ENCODE measurements around the gene SLC9A3.

SLC9A3 gene

DNA sequence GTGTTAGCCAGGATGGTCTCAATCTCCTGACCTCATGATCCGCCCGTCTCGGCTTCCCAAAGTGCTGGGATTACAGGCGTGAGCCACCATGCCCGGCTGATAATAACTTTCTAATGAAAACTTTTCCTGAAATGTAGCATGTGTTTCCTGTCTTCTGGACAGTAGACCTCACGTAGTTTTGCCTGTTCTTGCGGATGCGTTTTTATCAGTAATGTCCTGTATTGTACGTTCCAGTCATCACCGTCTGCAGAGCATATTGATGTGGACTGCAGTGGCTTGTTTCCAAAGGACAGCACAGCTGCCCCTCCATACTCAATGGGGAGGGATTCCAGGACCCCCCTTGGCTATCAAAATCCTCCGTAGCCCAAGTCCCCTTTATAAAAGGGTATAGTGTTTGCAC, 68.4 kb downstream of the SLC9A3 start:
- no peak for DNase-seq

DNA sequence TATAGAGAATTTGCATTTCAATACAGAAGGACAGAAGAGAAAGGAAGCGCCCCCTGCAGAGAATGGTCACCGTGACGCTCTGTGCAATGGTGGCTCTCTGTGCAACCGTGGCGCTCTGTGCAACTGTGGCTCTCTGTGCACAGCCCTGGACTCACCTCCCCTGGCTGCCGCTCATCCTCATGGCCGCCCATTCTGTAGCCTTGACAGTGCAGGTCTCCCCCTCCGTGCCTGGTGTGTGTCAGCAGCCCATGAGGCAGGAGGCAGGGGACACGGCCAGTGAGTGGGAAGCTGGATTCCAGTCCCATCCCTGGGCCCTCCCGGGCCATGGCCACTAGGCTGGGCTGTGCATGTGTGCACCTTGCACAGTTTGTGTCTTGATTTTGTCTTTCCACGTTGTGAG, 69.3 kb downstream of the SLC9A3 start:
- DNase-seq, result no peak

DNA sequence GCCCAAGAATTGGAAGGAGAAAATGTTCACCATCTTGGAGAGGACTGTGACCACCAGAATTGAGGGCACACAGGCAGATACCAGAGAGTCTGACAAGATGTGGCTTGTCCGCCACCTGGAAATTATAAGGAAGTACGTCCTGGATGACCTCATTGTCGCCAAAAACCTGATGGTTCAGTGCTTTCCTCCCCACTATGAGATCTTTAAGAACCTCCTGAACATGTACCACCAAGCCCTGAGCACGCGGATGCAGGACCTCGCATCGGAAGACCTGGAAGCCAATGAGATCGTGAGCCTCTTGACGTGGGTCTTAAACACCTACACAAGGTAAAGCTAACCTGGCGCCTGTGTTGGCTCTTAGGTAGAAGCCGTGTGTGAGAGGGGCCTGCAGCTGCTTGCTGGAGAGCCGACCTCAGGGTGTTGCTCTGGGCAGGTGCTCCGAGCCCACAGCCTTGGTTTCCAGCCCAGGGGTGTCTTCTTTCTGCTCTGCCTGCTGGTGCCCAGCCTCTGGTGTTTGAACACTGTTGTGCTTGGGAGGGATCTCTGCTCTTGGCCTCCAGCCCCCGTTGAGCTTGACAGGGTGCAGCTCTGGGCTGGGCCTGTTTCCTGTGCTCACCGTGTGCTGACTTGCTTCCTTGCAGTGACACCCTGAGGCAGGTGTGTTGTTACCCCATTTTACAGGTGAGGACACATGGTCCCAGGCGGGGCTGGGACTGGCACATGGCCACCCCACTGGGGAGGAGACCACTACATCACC, 70.3 kb downstream of the SLC9A3 start:
- no peak for DNase-seq

DNA sequence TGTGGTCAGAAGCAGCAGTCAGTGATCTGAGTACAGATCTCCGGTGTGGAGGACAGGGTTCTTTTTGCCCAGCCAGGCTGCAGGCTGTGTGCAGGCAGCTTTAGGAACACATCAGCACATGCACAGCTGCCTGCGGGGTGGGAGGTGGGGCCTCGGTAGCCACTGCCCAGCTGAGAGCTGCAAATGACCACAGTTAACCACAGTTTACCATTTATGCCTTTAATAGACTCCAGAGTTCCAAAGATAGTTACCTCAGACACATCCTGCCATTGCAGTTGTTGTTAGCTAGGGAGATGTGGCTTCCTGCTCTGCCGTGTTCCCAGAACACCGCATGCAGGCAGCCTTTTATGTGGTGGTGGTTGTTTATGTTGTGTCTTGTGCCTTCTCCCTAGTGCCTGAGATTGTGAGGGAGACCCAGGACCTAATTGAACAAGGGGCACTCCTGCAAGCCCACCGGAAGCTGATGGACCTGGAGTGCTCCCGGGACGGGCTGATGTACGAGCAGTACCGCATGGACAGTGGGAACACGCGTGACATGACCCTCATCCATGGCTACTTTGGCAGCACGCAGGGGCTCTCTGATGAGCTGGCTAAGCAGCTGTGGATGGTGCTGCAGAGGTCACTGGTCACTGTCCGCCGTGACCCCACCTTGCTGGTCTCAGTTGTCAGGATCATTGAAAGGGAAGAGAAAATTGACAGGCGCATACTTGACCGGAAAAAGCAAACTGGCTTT, 71.1 kb downstream of the SLC9A3 start:
- no peak for DNase-seq

DNA sequence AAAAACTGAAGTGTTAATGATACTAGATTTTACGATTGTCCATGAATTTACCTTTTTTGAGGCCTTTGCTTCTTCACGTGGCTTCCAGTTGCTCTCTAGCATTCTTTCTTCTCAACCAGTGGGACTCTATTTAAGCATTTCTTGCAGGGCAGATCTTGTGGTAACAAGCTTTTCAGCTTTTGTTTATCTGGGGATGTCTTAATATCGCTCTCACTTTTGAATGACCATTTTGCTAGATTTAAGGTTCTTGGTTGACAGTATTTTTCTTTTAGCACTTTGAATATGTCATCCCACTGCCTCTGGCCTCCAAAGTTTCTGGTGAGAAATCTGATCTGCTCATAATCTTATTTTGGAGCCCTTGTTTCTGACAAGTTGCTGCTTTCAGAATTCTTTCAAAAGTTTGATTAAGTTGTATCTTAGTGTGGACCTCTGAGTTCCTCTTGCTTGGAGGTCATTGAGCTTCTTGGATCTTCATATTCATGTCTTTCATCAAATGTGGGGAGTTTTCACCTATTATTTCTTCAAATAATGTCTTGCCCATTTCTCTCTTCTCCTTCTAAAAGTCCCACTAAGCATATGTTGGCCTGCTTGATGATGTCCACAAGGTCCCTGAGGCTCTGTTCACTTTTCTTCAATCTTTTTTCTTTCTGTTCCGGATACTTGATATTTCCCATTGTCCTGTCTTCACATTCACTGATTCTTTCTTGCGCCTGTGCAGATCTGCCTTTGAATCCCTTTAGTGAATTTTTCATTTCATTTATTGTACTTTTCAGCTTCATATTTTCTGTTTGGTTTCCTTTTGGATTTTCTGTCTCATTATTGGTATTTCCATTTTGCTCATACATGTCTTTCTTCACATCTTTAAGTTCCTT, 72.4 kb downstream of the SLC9A3 start:
- no peak for DNase-seq

DNA sequence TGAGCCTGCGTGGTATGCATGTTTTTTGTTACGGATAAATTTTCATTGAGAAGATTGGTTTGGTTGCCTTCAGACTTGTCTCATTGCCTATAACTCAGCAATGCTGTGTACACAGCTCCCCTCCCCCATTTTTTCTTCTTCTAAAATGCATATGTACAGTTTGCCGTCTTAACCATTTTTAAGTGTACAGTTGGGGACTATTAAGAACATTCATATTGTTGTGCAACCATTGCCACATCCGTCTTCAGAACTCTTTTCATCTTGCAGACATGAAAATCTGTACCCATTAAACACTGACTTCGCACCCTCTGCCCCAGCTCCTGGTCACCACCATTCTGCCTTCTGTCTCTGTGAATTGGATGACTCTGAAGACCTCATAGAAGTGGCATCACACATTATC, 75.1 kb downstream of the SLC9A3 start:
- no peak for DNase-seq

DNA sequence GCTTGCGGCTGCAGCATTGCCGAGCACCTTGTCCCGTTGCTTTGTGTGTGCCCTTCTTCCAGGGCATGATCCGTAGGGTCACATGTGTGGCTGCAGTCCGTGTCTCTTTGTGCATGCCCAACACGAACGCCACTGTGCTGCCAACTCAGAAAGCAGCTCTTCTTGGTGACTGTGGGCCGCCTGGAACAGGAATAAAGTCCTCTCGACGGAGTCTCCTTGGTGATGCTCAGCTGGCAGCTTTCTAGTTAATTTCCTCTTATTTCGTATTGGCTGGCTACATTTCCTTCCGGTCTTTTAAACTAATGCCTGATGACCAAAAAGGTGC, 75.5 kb downstream of the SLC9A3 start:
- DNase-seq, result no peak

DNA sequence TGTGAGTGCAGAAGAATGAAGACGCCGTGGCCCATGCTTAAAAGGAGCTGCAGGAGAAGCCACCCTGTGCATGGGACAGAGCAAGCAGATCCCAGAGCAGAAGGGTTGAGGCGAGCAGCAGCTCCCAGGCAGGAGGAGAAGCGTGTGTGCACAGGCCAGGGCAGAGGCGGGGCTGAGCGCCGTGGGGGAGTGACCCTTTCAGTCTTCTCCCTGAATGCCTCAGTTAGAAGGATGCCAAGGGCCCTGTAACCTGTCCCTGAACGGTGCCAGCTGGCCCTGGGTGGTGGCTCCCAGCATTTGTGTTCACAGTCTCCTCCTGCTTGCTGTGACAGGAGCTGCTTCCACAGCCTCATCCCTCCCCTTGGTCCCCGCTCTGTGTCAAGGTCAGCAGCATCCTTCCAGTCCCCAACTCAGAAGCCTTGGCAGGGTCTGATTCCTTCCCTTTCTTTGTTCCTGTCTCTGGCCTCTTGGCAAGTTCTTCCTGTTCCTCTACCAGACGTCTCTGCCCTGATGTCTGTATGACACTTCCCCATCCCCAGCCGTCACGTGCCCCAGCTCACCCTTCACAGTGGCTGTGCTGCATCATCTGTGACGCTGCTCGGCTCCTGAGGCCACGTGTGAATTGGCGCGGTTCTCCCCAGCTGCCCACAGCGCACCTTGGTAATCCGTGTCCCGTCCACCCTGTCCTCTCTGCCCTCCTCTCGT, 76.0 kb downstream of the SLC9A3 start:
- no peak for DNase-seq

DNA sequence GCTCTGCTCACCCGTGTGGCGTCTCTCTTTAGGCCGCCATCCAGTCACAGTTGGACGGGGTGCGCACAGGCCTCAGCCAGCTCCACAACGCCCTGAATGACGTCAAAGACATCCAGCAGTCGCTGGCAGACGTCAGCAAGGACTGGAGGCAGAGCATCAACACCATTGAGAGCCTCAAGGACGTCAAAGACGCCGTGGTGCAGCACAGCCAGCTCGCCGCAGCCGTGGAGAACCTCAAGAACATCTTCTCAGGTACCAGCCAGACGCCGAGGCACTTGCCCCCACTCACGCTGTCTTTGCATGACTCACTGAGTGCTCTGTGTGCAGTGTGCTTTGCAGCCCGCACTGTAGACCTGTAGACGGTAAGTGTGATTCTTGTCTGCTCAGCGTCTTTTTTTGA, 76.7 kb downstream of the SLC9A3 start:
- DNase-seq, result no peak

DNA sequence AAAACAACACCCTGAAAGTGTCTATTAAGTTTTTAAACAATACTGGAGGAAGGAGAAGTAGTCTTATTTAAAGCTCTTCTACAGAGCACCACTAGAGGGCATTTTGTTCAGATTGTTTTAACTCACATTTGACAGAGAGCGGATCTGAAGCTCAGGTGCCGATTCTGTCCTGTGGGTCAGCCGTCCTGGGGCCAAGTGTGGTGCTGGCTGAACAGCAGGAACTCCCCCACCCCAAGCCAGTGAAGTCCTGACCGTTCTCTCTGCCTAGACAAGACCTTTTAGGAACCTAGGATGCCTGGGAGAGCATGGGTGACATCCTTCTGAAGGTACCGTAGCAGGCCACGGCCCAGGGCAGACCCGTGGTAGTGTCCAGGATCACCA, 77.4 kb downstream of the SLC9A3 start:
- no peak for DNase-seq

DNA sequence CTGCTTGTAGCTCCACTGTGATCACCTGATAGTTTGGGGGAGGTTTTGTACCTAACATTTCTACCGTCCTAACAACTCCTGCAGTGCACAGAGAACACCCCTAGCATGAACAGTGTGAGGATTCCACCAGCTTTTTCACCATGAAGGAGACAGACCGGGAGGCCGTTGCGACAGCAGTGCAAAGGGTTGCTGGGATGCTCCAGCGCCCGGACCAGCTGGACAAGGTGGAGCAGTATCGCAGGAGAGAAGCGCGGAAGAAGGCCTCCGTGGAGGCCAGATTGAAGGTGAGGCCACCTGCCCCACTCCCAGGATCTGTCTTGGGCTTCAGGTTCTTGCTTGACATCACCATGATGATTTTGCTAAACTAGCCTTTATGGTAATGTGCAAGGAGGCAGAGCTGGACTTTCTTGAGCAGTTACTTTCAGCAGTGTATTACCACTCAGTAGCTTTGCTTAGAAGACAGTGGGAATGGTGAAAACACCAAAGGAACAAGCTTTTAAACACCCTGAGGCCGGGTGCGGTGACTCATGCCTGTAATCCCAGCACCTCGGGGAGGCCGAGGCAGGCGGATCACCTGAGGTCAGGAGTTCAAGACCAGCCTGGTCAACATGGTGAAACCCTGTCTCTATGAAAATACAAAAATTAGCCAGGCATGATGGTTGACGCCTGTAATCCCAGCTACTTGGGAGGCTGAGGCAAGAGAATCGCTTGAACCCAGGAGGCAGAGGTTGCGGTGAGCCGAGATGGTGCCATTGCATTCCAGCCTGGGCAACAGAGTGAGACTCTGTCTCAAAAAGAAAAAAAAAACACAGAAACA, 78.0 kb downstream of the SLC9A3 start:
- DNase-seq, result no peak

DNA sequence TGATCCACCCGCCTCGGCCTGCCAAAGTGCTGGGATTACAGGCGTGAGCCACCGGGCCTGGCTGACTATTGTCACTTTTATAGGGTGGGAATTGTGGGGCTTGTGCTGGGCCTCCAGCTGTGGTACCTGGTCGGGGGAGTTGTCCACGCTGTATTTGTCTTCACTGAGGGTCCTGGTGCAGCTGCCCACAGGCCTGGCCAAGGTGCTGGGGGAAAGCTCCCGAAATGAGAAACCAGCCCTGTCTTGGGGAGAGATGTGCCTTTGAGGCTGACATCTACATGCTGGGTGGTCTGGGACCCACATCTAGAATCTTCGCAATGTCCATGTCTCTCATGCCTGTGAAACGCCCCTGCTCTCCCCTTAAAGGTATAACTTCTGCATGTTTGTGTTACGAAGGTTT, 78.7 kb downstream of the SLC9A3 start:
- DNase-seq, result no peak

DNA sequence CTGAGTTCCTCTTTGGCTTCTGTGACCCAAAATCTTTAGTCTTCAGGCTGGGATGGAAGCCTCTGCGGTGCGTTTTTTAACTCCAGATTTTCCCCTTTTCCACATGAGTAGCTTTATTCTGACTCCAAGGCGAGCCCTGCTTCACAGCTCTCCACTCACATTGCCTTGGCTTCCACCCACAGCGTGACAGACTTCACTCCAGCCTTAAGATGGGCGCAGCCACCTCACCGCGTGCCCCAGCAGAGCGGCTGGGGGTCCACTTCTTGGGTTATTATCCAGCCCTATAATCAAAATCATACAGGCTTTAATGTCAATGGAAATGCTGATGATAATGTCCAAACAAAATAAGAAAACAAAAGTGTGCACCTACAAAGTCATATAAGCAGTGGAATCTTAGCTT, 80.0 kb downstream of the SLC9A3 start:
- DNase-seq, result no peak

DNA sequence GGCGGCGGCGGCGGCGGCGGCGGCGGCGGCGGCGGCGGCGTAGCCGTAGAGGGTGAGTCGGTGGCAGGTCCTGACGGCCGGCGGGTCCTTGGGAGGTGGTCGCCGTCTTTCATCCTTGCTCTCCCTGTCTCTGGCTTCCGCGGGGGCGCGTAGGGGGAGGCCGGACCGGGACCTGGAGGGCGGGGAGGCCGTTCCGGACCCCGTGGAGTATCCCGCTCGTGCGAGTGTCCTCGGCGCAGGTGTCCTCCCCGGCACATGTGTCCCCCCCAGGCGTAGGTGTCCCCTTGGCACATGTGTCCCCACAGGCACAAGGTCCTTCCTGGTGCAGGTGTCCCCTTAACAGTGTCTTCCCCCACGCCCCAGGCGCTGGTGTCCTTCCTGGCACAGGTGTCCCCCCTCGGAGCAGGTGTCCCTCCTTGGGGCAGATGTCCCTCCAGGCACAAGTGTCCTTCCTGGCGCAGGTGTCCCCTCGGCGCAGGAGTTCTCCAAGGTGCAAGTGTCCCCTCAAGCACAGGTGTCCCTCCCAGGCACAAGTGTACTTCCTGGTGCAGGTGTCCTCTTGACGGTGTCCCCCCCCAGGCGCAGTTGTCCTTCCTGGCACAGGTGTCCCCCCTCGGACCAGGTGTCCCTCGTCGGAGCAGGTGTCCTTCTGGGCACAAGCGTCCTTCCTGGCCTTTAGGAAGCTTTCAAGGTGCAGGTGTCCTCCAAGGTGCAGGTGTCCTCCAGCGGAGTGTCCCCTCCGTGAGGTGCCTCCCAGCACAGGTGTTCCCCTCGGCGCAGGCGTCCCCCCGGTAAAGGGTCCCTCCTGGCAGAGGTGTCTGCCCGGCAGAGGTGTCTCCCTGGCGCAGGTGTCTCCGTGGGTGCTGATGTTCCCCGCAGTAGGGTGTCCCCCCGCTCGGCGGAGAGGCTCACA, 80.8 kb downstream of the SLC9A3 start:
- no peak for DNase-seq

DNA sequence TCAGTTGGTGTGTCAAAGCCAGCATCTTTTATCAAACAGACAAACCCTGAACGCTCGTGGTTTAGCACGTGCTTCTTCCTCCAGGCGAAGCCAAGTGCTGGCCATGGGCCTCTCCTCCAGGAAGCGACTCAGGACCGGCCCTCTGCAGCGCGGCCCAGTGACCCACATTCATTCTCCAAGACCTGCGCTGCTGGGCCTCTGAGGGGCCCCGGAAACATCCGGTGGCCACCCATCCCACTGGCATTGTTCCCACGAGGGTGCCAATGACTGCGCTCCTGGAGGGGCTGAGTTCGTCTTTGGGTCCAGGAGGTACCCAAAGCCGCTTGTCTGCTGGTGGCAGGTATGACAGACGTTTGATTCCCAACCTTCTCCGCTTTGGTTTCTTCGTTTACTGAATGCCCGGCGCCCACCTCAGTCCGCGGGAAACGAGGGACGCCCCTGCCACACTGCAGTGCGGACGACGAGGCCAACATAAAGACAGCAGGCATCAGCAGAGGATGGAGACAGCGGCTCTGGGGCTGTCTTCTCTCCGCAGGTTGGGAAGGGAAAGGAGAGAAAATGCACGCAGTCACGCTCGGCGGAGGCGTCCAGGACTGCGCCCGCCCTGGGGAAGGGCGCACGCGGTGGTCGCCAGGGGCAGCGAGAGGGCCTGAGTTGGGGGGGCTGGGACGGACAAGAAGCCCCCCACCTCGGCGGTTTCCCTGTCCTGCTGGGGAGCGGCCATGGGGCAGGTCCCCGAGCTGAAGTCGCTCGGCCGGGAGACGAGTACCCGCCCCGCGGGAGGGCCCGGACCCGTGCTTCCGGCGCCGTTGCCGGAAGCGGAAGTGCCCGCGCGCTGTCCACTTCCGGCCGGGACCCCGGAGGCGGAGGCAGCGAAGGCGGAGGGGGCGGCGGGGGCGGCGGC, 81.7 kb downstream of the SLC9A3 start, which contains the start of gene EXOC3:
EXOC3 (plus strand) TSS at position 842 of the 904 bp plus-strand sequence. CDS start 3,030 bp downstream, outside the sequence.
- peak; percentile 84 for DNase-seq

DNA sequence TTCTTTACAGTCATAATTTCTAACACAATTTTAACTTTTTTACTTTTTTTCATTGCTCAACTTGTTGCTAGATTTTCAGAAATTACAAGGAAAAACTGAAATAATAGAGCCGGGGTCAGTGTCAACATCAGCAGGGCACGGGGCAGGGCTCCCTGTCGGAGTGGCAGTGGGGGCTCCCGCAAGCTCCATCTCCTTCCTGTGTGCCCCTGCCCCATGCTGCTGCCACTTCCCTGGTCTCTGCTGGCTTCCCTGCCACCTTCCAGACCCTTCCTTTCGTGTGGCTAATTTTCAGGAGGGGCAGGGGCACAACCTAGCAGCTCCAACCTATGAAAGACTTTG, 82.3 kb downstream of the SLC9A3 start:
- no peak for DNase-seq

DNA sequence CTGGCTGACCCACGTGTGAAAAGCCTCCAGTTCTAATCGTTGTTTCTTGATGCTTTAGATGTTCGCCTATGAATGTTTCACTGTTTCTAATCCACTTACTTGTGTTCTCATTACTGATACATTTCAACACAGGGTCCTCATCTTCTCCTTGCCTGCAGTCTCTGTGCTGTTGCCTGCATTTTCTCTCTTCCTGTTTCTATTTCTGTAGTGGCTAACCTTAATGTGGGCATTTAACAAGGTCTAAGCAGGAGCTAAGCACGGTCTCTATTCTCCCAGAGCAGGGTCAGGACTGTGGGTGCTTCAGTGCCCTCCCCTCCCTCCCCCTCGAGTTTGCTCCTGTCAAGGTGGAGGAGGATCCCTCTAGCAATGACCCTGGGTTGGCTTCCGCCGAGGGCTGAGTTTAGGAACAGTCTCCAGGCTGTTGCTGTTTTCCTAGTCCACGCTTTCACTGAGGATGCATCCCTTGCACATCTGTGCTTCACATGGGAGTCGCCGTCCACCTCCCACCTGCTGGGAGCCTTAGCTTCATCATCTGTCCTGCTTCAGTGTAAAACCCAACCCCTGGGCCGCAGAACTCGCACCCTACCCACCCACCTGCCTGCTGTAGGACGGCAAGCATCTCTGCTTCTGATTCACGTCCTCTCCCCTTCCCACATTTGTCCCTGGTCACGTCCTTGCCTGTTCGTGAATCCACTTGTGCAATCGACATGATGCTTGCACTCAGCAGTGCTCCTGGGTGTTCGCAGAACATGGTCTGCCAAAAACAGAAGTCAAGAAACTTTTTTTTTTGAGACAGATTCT, 83.6 kb downstream of the SLC9A3 start:
- no peak for DNase-seq

DNA sequence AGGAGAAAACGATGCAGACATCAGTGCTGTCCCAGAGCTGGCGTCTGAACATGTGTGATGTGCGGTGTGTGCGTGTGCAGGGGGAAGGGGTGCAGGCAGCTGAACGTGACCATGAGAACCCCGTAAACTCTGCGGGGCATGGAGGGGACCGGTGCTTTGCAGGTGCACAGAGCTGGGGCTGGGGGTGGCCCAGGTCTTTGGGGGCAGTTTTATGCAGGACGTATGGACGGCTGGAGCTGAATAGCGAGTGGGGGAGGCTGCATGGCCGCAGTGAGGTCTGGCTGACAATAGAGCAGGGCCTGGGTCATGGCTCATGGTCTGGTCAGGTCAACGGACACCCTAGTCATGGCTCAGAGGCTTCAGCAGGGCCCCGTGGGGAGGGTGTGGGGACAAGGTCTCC, 84.6 kb downstream of the SLC9A3 start:
- DNase-seq, result no peak

DNA sequence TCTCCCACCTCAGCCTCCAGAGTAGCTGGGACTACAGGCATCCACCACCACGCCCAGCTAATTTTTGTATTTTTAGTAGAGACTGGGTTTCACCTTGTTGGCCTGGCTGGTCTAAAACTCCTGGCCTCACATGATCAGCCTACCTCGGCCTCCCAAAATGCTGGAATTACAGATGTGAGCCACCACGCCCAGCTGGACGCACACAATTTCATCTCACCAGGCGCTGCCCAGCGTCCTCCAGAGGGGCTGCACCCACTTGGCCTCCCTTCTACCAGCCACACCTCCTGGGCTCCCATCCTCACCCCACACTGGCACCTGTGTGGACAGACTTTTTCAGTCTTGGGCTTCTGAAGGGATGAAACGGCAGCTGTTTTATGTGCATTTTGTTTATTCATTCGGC, 85.1 kb downstream of the SLC9A3 start:
- DNase-seq, result no peak
